NCI-H2227 (cell line): ENCODE data around the gene CFAP61.
"Not testable (repeated sequence)": the region's sequence is repeated elsewhere in the genome, so short reads cannot be mapped to it uniquely, and the experiment has no call there.

ENCODE experiments used
- DNase-seq: peaks from one replicate; lab custom pipeline; 2025; ENCODE audit not compliant: unreplicated experiment; lab: John Stamatoyannopoulos, UW

The CFAP61 gene

GRCh38 chr20:20318365-20319161 lies 266.2 kb downstream of the CFAP61 start:
- DNase-seq, result no peak

GRCh38 chr20:20321134-20321533 lies 268.8 kb downstream of the CFAP61 start:
- DNase-seq, result no peak

GRCh38 chr20:20321917-20322316 lies 269.6 kb downstream of the CFAP61 start:
- no peak for DNase-seq

- DNase-seq, result no peak
Measured at GRCh38 chr20:20322912-20323311, 270.6 kb downstream of the CFAP61 start.

GRCh38 chr20:20327746-20328145 lies 275.4 kb downstream of the CFAP61 start:
- no peak for DNase-seq

GRCh38 chr20:20329564-20329963 lies 277.2 kb downstream of the CFAP61 start:
- no peak for DNase-seq

- DNase-seq, result no peak
Measured at GRCh38 chr20:20331156-20331555, 278.8 kb downstream of the CFAP61 start.

GRCh38 chr20:20331817-20332216 lies 279.5 kb downstream of the CFAP61 start:
- peak; percentile 39 for DNase-seq

- no peak for DNase-seq
Measured at GRCh38 chr20:20333866-20334265, 281.5 kb downstream of the CFAP61 start.

- DNase-seq, result no peak
Measured at GRCh38 chr20:20334489-20334888, 282.2 kb downstream of the CFAP61 start.

- DNase-seq, result no peak
Measured at GRCh38 chr20:20338133-20338730, 285.9 kb downstream of the CFAP61 start.

GRCh38 chr20:20340443-20340842 lies 288.1 kb downstream of the CFAP61 start:
- DNase-seq, result no peak

- peak; percentile 55 for DNase-seq
Measured at GRCh38 chr20:20341371-20341770, 289.0 kb downstream of the CFAP61 start.

- DNase-seq, result peak; percentile 11
Measured at GRCh38 chr20:20342066-20342465, 289.7 kb downstream of the CFAP61 start.

GRCh38 chr20:20343932-20344331 lies 291.6 kb downstream of the CFAP61 start:
- no peak for DNase-seq

- no peak for DNase-seq
Measured at GRCh38 chr20:20344476-20344875, 292.1 kb downstream of the CFAP61 start.

- DNase-seq, result no peak
Measured at GRCh38 chr20:20353576-20353975, 301.2 kb downstream of the CFAP61 start.

- not testable (repeated sequence) for DNase-seq
Measured at GRCh38 chr20:20355503-20355902, 303.2 kb downstream of the CFAP61 start.

GRCh38 chr20:20358801-20359200 lies 306.5 kb downstream of the CFAP61 start:
- peak; percentile 24 for DNase-seq

GRCh38 chr20:20359628-20360027 lies 307.3 kb downstream of the CFAP61 start:
- DNase-seq, result no peak

GRCh38 chr20:20360464-20360863 lies 308.1 kb downstream of the CFAP61 start:
- DNase-seq, result peak; percentile 79

- peak; percentile 88 for DNase-seq
Measured at GRCh38 chr20:20362774-20363433, 310.6 kb downstream of the CFAP61 start.
